WI38 (cell line): ENCODE data around the gene LY6G6C.

Experiments
- H3K4me3 ChIP-seq: 2 replicates; pipeline ENCODE4 v1.5.1; 2011; ENCODE audit warnings: low read depth, mild to moderate bottlenecking, control low read depth, low read length
- TF ChIP-seq, protein P1 (sequence below): IDR thresholded peaks from 2 replicates; pipeline ENCODE4 v1.5.1; 2012; ENCODE audit warnings: low read depth, mild to moderate bottlenecking, control low read depth, low read length

LY6G6C gene

DNA sequence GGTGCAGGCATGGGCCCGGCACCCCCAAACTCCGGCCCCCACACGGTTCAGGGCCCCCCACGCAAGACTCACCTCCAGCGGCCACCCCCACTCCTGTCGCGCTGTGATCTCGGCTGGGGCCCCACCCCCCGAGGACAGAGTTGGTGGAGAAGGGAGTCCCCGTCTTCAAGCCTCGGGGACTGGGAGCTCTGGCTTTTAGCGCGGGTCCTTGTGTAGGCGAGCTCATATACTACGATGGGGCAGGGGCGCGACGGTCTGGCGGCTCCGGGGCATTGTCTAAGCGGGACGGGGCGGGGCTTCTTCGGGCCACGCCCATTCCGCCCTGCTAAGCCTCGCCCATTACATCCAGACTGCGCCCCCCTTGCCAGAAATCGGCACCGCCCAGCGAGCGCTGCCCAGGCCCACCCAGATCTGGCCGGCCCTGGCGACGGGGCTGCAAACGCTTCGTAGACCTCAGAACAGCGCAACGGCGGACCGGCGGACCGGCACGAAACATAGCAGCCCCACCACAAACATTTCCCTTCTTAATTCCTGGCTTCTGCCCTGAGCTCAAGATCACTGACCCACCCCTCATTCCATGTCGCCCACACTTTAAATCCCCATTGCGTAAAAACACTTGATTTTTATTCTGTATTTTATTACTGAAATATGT lies 8.6 kb upstream of the LY6G6C start:
- peak overlapping the region; percentile 80 for H3K4me3 ChIP-seq
- TF ChIP-seq, protein P1, sequence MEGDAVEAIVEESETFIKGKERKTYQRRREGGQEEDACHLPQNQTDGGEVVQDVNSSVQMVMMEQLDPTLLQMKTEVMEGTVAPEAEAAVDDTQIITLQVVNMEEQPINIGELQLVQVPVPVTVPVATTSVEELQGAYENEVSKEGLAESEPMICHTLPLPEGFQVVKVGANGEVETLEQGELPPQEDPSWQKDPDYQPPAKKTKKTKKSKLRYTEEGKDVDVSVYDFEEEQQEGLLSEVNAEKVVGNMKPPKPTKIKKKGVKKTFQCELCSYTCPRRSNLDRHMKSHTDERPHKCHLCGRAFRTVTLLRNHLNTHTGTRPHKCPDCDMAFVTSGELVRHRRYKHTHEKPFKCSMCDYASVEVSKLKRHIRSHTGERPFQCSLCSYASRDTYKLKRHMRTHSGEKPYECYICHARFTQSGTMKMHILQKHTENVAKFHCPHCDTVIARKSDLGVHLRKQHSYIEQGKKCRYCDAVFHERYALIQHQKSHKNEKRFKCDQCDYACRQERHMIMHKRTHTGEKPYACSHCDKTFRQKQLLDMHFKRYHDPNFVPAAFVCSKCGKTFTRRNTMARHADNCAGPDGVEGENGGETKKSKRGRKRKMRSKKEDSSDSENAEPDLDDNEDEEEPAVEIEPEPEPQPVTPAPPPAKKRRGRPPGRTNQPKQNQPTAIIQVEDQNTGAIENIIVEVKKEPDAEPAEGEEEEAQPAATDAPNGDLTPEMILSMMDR = no peak

DNA sequence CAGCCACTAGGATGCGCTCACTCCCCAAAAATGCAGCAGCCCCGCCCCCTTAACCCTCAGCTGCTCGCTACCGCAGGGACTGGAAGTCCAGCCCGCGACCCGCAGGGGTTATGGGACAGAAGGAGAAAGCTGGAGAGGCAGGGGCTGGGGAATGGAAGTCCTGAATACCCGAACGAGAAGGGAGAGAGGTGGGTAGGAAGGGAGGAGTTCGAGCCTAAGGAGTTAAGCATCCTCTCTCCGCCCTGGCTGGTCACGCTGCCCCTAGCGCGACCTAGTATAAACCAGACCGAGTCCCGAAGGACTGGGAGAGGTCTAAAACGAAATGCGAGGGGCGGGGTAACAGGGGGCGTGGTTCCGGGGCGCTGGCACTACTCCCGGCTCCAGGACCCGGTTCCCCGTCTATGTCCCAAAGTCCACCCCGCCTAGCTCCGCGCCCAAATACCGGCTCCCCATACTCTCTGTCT lies 8.0 kb upstream of the LY6G6C start:
- TF ChIP-seq, protein P1 = no peak
- H3K4me3 ChIP-seq = peak overlapping the region; percentile 80

DNA sequence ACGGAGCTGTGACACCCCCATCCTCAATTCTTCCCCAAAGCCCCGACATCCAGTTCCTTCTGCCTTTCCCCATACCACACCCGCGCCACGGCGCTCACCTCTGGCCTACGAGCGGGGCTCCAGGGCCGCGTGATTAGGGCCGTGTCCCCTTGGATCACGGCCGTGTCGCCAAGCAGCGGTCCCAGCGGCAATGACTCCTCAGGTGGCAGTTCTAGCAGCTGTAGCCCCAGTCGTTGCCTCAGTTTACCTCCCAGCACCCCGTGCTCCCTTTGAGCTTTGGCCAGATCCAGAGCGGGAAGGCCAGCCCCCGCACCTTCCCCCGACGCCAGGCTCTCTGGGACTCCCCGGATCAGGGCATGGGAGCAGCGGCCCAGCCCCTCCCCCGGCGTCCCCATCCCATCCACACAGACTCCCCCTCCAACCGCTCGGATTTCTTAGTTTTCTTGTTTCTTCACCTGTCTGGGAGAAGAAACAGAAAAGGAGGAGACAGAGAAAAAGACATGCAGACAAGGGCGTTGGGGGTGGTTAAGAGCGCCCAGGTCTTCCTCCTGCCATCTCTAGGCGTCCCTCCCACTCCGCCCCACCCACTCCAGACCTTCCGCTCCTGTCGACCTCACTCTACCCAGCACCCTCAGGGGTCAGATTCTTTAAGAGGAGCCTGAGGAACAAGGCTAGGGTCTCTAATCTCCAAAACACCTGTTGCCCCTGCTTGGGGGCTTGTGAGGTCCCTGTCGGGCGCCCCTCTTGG lies 7.4 kb upstream of the LY6G6C start, which contains the start of gene DDAH2:
Gene DDAH2 (minus strand): TSS at position 533 of the 748 bp plus-strand sequence. CDS start 138 bp downstream, at position 395.
- TF ChIP-seq, protein P1 = peak; percentile 71; the same call in 1 of the 2 replicates
- H3K4me3 ChIP-seq = peak within 1 kb of the TSS; percentile 80

DNA sequence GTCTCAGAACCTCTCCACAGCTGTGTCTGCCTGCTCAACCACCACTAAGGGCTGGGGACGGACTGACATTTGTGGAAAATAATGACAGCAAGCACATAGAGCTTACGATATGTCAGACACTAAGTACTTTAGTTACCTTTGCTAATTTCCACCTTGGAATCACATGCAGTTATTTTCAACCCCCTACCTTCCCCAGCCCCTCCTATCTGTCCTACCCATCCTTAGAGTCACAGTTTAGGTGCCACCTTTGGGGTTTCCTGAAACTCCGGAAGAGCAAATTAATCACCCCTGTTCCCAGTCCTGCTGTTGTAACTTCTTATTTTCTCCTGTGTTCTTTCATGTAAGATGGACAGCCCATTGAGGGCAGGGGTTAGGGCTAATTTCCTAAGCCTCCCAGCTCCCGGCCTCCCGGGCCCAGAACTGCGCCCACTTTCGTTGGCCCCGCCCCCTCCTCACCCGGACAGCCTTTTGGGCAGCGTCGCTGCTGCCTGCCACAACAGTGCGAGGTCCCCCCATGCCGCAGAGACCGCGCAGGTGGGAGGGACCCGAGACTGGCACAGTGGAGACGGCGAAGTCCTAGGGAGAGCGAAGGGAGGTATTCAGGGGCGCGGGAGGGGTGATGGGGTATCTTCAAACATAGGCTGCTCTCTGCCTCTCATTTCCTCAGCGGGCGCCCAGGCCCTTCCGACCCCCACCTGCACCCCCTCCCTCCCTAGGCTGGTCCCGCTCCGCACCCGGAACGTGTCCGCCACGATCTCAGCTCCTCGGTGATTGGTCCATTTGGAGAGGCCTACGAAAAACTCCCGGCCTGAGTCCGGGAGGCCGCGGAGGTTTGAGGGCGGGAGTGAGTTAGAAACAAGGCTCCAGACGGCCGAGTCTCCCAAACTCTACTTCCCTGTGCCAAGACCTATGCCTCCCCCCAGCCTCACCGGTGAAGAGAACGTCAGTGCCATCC lies 6.4 kb upstream of the LY6G6C start:
- TF ChIP-seq, protein P1 = no peak
- H3K4me3 ChIP-seq = peak overlapping the region; percentile 80; the same call in 1 of the 2 replicates

DNA sequence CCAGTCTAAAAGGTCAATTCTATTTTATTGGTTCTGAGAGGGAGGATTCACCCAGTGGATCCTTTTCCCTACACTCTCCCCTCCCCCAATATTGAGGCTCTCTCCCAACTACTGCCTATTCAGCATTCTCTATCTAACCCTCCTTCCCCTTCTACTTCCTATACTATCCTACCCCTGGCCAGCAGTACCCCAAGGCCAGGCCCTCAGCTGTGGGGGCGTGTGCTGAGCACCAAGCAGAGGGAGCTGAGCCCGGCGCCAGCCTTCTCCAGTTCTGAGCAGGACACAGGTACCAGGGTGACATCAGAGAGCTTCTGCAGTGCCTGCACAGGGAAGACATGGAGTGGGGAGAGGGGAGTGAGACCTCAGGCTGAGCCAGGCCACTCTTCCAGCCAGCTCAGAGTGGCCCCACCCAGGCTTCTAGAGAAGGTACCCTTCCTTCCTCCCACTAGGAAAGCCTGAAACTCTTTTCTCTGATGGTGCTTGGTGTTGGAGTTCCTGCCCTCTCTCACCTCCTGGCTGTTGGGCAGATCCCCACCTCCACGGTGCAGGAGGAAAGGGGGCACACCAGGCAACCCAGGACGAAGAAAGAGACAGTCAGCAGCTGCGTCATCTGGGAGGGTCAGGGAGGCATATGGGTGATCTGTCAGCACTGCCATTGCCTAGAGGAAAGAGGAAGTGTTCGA lies 5.6 kb upstream of the LY6G6C start:
- H3K4me3 ChIP-seq = no peak overlapping the region
- TF ChIP-seq, protein P1 = no peak

DNA sequence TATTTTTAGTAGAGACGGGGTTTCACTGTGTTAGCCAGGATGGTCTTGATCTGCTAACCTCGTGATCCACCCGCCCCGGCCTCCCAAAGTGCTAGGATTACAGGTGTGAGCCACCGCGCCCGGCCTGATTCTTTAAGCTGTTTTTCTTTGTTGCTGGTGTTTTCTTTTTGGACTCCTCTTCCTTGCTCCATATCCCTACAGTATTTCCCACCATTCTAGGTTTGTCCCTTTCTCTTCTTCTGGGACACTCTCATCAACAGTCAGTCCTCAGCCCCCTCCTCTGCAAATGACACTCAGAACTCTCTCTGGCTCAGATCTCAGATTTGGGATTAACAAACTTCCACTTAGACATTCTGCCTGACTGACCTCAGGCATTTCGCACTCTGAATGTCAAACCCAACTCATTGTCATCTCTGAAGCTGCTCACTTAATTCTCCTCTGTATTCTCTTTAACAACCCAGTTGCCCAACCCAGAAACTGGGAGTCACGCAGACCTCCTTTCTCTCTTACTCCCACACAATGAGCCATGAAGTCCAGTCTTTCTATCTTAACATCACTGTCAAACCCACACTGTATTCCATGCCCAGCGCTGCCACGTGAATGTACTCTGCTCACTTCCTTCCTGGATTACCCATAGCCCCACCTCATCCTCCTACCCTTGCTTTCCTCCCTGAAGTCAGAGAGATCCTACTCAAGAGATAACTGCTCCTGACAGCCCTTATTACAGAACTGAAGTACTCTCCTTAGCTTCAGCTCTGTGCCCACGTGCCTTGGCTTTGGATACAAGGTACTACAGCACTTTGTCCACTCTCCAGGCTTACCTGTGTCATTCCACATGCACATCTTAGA lies 4.2 kb upstream of the LY6G6C start:
- TF ChIP-seq, protein P1 = no peak
- no peak overlapping the region for H3K4me3 ChIP-seq
